Measurements from ENCODE around the gene PLA2G3.
"Not testable (repeated sequence)": the region's sequence is repeated elsewhere in the genome, so short reads cannot be mapped to it uniquely, and the experiment has no call there.

PLA2G3 gene

GRCh38 chr22:31098632-31099110 lies 41.6 kb downstream of the PLA2G3 start:
- DNase-seq, result no peak

DNA sequence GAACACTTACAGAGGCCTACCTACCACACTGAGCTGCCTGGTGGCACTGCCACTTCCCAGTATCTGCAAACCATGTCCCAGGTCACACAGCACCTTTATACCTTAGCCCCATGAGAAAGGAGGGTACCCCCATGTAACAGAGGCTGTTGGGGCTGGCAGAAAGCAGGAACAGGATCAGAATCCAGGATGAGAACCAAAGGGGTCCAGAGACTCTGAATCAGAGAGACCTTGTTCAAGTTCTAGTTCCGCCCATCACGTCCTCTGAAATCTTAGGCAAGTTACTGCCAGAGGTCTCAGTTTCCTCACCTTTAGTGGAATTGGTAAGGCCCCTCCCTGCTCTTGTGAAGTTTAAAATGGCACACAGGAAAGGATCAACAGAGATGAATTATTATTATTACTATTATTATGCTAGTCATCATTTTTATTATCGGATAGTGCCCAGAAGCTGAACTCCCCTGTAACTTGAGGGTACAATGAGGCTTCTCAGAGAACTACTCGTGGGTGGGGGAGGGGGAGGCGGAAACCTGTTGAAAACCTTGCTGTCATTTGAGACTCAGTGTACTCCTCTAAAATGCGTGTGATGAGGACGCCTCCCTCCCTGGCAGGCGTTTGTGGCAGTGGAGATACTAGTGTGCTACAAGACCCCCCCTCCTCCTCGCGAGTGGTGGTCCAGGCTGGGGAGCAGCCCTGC lies 42.2 kb downstream of the PLA2G3 start:
- DNase-seq, result no peak

GRCh38 chr22:31097539-31097938 lies 42.8 kb downstream of the PLA2G3 start:
- DNase-seq, result not testable (repeated sequence)

GRCh38 chr22:31096657-31097279 lies 43.5 kb downstream of the PLA2G3 start:
- no peak for DNase-seq

GRCh38 chr22:31095637-31096249 lies 44.6 kb downstream of the PLA2G3 start:
- DNase-seq, result no peak

GRCh38 chr22:31094741-31095140 lies 45.6 kb downstream of the PLA2G3 start:
- DNase-seq, result no peak

GRCh38 chr22:31094021-31094551 lies 46.2 kb downstream of the PLA2G3 start:
- DNase-seq, result no peak

DNA sequence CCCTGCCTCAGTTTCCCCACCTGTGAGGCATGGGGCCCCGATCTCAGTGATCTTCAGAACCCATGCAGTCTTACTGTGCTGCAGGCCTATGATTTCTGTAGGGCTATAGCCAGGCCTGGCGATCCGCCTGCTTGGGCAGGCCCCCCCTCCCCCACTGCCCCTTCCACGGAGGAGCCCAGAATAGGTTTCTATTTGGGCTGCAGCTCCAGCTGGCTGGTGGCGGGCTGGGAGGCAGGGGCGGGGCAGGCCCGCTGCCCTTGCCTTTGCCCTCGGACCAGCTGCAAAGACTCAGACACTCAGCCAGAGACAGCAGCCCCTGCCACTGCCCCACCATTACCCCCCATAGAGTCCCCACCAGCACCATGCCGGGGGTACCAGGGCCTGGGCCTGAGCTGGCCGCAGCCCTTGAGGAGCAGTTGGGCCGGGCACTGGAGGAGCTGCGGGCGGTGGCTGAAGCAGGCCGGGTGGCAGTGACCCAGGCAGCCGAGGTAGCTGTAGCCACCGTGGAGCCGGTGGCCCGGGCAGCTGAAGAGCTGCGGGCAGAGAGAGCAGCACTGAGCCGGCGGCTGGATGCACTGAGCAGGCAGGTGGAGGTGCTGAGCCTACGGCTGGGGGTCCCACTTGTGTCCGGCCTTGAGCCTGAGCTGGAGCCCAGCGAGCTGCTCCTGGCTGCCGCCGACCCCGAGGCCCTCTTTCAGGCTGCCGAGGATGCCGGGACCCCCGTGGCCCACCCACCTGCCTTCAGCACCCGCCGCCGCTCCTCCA lies 47.0 kb downstream of the PLA2G3 start:
- no peak for DNase-seq

- no peak for DNase-seq
Observed at GRCh38 chr22:31092161-31092560, 48.1 kb downstream of the PLA2G3 start.

GRCh38 chr22:31091106-31091975 lies 49.0 kb downstream of the PLA2G3 start:
- DNase-seq, result no peak

- DNase-seq, result no peak
Observed at GRCh38 chr22:31090217-31091085, 49.9 kb downstream of the PLA2G3 start.

- peak; percentile 56 for DNase-seq
Observed at GRCh38 chr22:31089160-31090100, 50.9 kb downstream of the PLA2G3 start.

- DNase-seq, result no peak
Observed at GRCh38 chr22:31088233-31088986, 51.9 kb downstream of the PLA2G3 start.

DNA sequence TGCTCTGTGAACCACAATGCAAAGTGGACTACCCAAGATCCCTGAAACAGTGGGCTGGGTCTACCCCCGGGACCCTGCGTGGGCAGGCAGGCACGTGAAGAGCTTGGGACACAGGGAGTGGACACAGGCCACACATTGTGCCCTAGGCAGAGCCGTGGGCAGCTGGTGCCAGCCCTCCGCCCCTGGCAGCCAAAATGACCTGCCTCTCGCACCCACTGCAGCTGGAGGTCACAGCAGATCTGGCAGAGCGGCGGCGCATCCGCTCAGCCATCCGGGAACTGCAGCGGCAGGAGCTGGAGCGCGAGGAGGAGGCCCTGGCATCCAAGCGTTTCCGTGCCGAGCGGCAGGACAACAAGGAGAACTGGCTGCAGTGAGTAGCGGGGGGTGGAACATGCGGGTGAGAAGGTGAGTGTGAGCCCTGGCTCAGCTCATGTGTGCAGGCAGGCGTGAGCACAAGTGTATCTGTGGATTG lies 52.5 kb downstream of the PLA2G3 start:
- DNase-seq, result no peak

GRCh38 chr22:31086703-31087330 lies 53.5 kb downstream of the PLA2G3 start:
- DNase-seq, result no peak

GRCh38 chr22:31085928-31086327 lies 54.4 kb downstream of the PLA2G3 start:
- no peak for DNase-seq

DNA sequence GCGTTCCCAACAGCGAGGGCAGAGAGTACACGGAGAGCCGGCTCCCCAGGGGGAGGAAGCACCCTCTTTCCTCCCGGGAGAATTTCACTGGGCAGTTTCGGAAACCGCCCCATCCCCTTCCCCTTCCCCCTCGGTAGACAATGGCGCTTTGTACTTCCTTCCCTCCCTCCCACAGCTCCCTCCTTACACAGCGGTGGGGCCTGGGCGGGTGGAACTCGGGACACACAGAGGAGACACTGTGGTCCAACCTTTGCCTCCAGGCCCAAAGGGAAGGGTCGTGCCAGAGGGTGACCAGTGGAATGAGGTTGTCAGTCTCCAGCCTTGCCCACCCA lies 54.8 kb downstream of the PLA2G3 start:
- no peak for DNase-seq

- DNase-seq, result peak; percentile 82
Observed at GRCh38 chr22:31084811-31085492, 55.4 kb downstream of the PLA2G3 start.

Data from CD4-positive, alpha-beta T cell treated with Interleukin-21 for 1 hour (primary cell).